Duodenal mucosa (tissue), 2 donors: ENCODE results near the gene PHF19.

Experiments used
- H3K27ac ChIP-seq: one replicate; pipeline ENCODE4 v1.7.0; 2013; ENCODE audit warnings: low read depth, low read length
- H3K27me3 ChIP-seq, 2 donors: one replicate each; pipeline ENCODE4 v1.7.0; 2013; ENCODE audit warnings: low read length in 2 of 2, control low read depth in 1 of 2; ENCODE audit not compliant: insufficient read depth in 2 of 2, control insufficient read depth in 1 of 2
- H3K36me3 ChIP-seq, 2 donors: one replicate each; pipeline ENCODE4 v1.7.0; 2013; ENCODE audit warnings: low read length in 2 of 2, control low read depth in 1 of 2; ENCODE audit not compliant: insufficient read depth in 2 of 2, control insufficient read depth in 1 of 2
- H3K4me1 ChIP-seq, 2 donors: one replicate each; pipeline ENCODE4 v1.7.0; 2013; ENCODE audit warnings: low read length in 2 of 2, control low read depth in 1 of 2; ENCODE audit not compliant: insufficient read depth in 2 of 2, control insufficient read depth in 1 of 2
- H3K4me3 ChIP-seq, 2 donors: one replicate each; pipeline ENCODE4 v1.7.0; 2013; ENCODE audit warnings: low read length in 2 of 2, low read depth in 1 of 2
- H3K9ac ChIP-seq, 2 donors: one replicate each; pipeline ENCODE4 v1.7.0; 2013; ENCODE audit warnings: low read length in 2 of 2, low read depth in 1 of 2
- H3K9me3 ChIP-seq, 2 donors: one replicate each; pipeline ENCODE4 v1.7.0; 2013; ENCODE audit warnings: low read length in 2 of 2, control low read depth in 1 of 2; ENCODE audit not compliant: control insufficient read depth in 1 of 2

Gene PHF19

DNA sequence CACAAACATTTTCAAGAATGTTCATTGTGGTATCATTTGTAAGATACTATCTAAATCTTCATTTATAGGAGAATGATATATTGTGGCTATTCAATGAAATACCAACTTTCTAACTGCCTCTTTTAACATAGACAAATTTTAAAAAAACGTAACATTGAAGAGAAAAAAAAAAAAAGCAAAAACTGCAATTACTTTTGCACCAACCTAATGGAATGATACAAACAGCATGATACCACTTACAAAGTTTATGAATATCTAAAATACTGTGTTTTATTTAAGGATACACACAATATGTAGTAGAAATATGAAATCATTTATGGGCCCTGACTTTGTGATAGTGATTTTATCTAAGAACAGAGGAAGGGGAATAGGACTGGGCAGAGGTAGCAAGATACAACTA, 58.4 kb downstream of the PHF19 start:
- no peak overlapping the region for H3K9ac ChIP-seq
- peaks cover 38 to 47% of the 10 kb centered on the region in 2 donors for H3K36me3 ChIP-seq
- no peaks in the 10 kb centered on the region for H3K27me3 ChIP-seq
- peaks cover 0 to 6% of the 10 kb centered on the region in 2 donors for H3K4me1 ChIP-seq
- no peak overlapping the region for H3K27ac ChIP-seq
- no peaks in the 10 kb centered on the region for H3K9me3 ChIP-seq
- H3K4me3 ChIP-seq, result no peak overlapping the region

DNA sequence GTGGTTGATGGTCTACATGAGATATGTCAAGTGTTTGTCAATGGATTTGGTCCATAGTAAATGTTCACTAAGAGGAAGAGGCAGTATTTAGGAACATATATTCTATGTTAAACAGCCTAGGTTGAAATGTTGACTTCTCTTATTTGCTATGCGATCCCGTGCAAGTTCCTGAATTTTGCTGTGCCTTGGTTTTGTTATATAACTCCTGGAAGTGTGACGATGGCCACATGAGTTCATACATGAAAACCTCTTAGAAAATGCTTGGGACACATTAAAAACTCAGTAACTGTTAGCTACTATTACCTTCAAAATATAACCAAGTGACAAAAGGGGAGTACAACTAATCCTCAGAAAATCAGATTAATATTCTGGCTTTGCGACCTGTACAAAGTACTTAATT, 61.9 kb downstream of the PHF19 start:
- Histone ChIP-seq H3K4me3 (no peak overlapping the region), H3K4me1 (peaks cover 0 to 6% of the 10 kb centered on the region in 2 donors), H3K36me3 (peaks cover 17 to 26% of the 10 kb centered on the region in 2 donors), H3K27ac (no peak overlapping the region), H3K9me3 (no peaks in the 10 kb centered on the region), H3K27me3 (no peaks in the 10 kb centered on the region), H3K9ac (no peak overlapping the region)

DNA sequence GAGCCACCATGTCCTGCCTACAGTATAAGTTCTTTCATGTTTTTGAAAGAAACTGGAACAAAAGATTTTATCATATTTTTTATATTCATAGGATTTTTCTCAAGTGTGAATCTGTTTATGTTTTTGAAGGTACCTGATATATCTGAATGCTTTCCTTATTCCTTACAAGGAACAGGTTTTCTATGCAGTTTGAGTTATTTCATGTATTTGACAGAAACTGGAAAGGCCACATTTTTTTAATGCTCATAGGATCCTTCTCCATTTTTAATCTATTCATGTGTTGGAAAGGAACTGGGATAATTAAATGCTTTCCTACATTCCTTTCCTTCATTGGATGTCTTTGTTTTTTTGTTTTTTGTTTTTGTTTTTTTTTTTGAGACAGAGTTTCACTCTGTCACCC, 68.1 kb downstream of the PHF19 start:
- Histone ChIP-seq H3K27me3 (no peaks in the 10 kb centered on the region), H3K9me3 (peaks cover 26 to 31% of the 10 kb centered on the region in 2 donors), H3K9ac (no peak overlapping the region), H3K4me3 (no peak overlapping the region), H3K36me3 (no peaks in the 10 kb centered on the region), H3K4me1 (no peaks in the 10 kb centered on the region), H3K27ac (no peak overlapping the region)

DNA sequence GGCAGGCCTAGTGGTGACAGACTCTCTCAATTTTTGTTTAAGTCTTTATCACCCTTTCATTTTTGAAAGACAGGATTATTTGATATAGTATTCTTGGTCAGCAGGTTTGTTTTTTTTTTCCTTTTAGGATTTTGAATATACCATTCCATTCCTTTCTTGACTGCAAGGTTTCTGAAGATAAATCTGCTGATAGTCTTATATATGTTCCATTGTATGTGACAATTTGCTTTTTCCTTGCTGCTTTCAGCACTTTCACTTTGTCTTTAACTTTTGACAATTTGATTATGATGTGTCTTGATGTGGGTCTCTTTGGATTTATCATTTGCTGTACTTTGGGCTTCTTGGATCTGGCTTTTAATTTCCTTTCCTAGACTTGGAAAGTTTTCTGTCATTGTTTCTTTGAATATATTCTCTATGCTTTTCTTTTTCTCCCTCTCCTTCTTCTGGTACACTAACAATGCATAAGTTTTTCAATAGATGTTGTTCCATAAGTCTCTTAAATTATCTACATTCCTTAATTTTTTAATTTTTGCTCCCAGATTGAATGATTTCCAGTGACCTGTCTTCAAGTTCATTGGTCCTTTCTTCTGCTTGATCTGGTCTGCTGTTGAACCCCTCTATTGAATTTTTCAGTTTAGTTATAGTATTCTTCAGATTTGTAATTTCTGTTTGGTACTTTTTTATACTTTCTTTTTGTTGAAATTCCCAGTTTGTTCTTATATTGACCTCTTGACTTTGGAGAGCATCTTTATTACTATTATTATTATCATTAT, 69.2 kb downstream of the PHF19 start:
- no peaks in the 10 kb centered on the region for H3K4me1 ChIP-seq
- no peak overlapping the region for H3K9ac ChIP-seq
- peaks cover 26 to 31% of the 10 kb centered on the region in 2 donors for H3K9me3 ChIP-seq
- H3K27me3 ChIP-seq, result no peaks in the 10 kb centered on the region
- H3K27ac ChIP-seq, result no peak overlapping the region
- H3K4me3 ChIP-seq, result no peak overlapping the region
- H3K36me3 ChIP-seq, result no peaks in the 10 kb centered on the region
